ENCODE data around the gene FBXW5. TPM values are rescaled to one million over a fixed set of nuclear protein-coding genes. Genes with fewer than 3 reads are reported as not detected.

The FBXW5 gene
- total and polyA plus RNA-seq, 9 of the 15 experiments (the other 6 are each of a cell fraction or from before 2014, with no cell fraction given), result 0.21 to 128 (median 37.0) TPM

- no peaks in the 10 kb centered on the region for H3K9me3 ChIP-seq (replicated peaks; ENCODE audit: control insufficient read depth, insufficient read depth, low read depth, low read length)
- DNase-seq (ENCODE audit: extremely low read depth in 1 of 4, low spot score in 3 of 4) (no peak), FAIRE-seq (no peak), ATAC-seq (no peak)
- H3K27me3 ChIP-seq (ENCODE audit: control insufficient read depth in 2 of 2, insufficient read depth in 2 of 2, low read length in 2 of 2), result no peaks in the 10 kb centered on the region
- H3K27ac ChIP-seq (ENCODE audit: extremely low read depth, low read depth, low read length), result peak overlapping the region; percentile 59; the same call in 1 of the 3 replicates
- TF ChIP-seq ATF7 (IDR thresholded peaks at IDR 0.05), result no peak
- no peak for TF ChIP-seq MYBL2 (IDR thresholded peaks at IDR 0.05; ENCODE audit: low read depth)
- no peak for TF ChIP-seq MYBL2 (CRISPR knock-in tag; IDR thresholded peaks at IDR 0.05; ENCODE audit: borderline replicate concordance)
- TF ChIP-seq LEF1 (IDR thresholded peaks at IDR 0.05), result no peak
- TF ChIP-seq SPI1 (IDR thresholded peaks at IDR 0.05; ENCODE audit: borderline replicate concordance, low read depth, low read length), result no peak
- no peak for TF ChIP-seq ZNF395 (CRISPR knock-in tag; IDR thresholded peaks at IDR 0.05)
- TF ChIP-seq ZNF707 (CRISPR knock-in tag; conservative IDR thresholded peaks at IDR 0.05), result no peak
- no peak for TF ChIP-seq TBL1XR1 (IDR thresholded peaks at IDR 0.05; ENCODE audit: low read length in 2 of 2)
- TF ChIP-seq ZFX (CRISPR knock-in tag; IDR thresholded peaks at IDR 0.05), result 0 out of 2 replicates have a peak, but pooled peaks have one; percentile 16
- TF ChIP-seq LARP7 (IDR thresholded peaks at IDR 0.05), result no peak
- no peak for TF ChIP-seq RBM34 (IDR thresholded peaks at IDR 0.05; ENCODE audit: borderline replicate concordance, insufficient read depth, low read length)
- TF ChIP-seq ZBTB43 (CRISPR knock-in tag; IDR thresholded peaks at IDR 0.05), result no peak
- TF ChIP-seq PHF20 (IDR thresholded peaks at IDR 0.05; ENCODE audit: partially characterized antibody), result no peak
- TF ChIP-seq, protein P1, sequence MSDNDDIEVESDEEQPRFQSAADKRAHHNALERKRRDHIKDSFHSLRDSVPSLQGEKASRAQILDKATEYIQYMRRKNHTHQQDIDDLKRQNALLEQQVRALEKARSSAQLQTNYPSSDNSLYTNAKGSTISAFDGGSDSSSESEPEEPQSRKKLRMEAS (CRISPR knock-in tag; IDR thresholded peaks at IDR 0.05), result 0 out of 2 replicates have a peak, but pooled peaks have one; percentile 32
- no peak for TF ChIP-seq XRCC5 (IDR thresholded peaks at IDR 0.05; ENCODE audit: low read depth, low read length)
- TF ChIP-seq HDAC3 (IDR thresholded peaks at IDR 0.05; ENCODE audit: borderline replicate concordance, partially characterized antibody), result no peak
- TF ChIP-seq NRF1 (conservative IDR thresholded peaks at IDR 0.05 in 1 of 2, IDR thresholded peaks at IDR 0.05 in 1 of 2), result no peak
- peak; percentile 88; the same call in 1 of the 2 replicates for TF ChIP-seq HNRNPL (IDR thresholded peaks at IDR 0.05; ENCODE audit: low read depth, low read length)
- no peaks in the 10 kb centered on the region for H3K9me1 ChIP-seq (ENCODE audit: control insufficient read depth, insufficient read depth, low read length)
- ChIA-PET POLR2A (interaction anchor here (1.5 kb wide), 2 partner anchors 11 to 13 kb away, joined by 4 to 5 read pairs; no protein-coding TSS in a partner anchor), CTCF (ENCODE audit: low intra/inter-chr PET ratio) (no interaction called here)
- no peaks in the 10 kb centered on the region for H3K79me2 ChIP-seq (ENCODE audit: control insufficient read depth, insufficient read depth, low read length)
- peak overlapping the region; percentile 51 to 92; a peak in 3 of 4 replicates for H3K9ac ChIP-seq (ENCODE audit: insufficient read depth in 1 of 2, low read depth in 2 of 2, low read length in 2 of 2)
- no peaks in the 10 kb centered on the region for H3K36me3 ChIP-seq (ENCODE audit: control insufficient read depth, insufficient read depth, low read length)
- H3K4me3 ChIP-seq, result peak overlapping the region; percentile 54
- intact Hi-C loops (cut with micrococcal nuclease), result no loop called here
- peak overlapping the region; percentile 82 for H3K4me2 ChIP-seq (ENCODE audit: insufficient read depth, low read length)
- peaks cover 9 to 96% of the 10 kb centered on the region in 2 experiments; a peak in 4 of 5 replicates for H3K4me1 ChIP-seq (replicated peaks in 1 of 2; ENCODE audit: control insufficient read depth in 2 of 2, insufficient read depth in 2 of 2, low read length in 2 of 2)
- BruUV-seq (replicated peaks), result no TSS peak
- 49% methylated on average over 17 of the region's 33 CpGs for WGBS (ENCODE audit: insufficient coverage, low coverage, missing lambda C conversion rate)
- H2AFZ ChIP-seq (ENCODE audit: low read depth, low read length), result peak overlapping the region; percentile 97
- in situ Hi-C loops (cut with MboI), result no loop called here
- no peaks in the 10 kb centered on the region for H4K20me1 ChIP-seq (replicated peaks; ENCODE audit: control insufficient read depth, insufficient read depth, low read length)
Observed at GRCh38 chr9:136977649-136978072, 33.1 kb upstream of the FBXW5 start.

All from K562 (cell line).